Measurements from ENCODE around the gene DISP2.

DISP2 gene

DNA sequence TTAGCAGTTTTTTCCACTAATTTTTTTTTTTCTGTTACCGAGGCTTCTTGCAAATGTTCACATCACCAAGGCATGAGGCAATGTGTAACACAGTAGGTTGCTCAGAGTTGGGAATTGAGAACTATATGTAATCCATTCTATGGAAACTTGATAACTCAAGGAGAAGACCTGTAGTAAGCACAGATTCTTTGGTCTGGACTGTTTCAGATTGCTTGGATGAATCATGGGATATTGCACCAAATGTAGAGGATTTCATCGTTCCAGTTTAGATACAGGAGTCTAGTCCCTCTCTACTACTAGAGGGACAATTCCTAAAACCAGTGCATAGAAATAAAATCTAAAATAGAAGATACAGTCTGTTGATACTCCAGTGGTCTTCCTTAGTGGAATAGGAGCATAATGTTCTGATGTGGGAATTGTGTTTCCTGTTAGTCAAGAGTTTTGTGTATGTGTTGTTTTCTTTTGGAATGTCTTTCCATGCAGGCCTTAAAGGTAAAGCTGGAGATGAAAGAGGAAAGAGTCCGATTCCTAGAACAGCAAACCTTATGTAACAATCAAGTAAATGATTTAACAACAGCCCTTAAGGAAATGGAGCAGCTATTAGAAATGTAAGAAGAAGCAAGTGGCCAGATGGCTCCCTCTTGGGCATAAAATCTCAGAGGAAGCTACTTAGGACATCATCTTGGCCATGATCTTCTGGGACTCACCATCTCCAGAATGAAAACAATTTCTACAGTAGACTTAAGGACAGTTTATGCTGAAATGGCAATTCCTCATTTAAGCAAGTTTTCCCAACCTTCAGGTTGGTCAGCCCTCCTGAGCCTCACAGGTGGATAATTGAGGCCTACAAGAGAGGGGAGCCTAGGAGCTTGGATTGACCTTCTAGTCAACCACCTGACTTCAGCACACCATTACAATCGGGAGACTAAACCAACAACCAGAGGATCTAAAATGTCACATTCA lies 35.2 kb downstream of the DISP2 start:
- TF ChIP-seq ZNF384 (IDR thresholded peaks at IDR 0.05) = no peak
- no peak for TF ChIP-seq L3MBTL2 (conservative IDR thresholded peaks at IDR 0.05)
- no peak for TF ChIP-seq ELF4 (IDR thresholded peaks at IDR 0.05)
- TF ChIP-seq BHLHE40 (IDR thresholded peaks at IDR 0.05; ENCODE audit: borderline replicate concordance) = no peak
- no peak for TF ChIP-seq NFRKB (IDR thresholded peaks at IDR 0.05)
- no peak for TF ChIP-seq LEF1 (IDR thresholded peaks at IDR 0.05; ENCODE audit: borderline replicate concordance)
- no peak for TF ChIP-seq HDGF (IDR thresholded peaks at IDR 0.05; ENCODE audit: borderline replicate concordance)
- TF ChIP-seq, protein P1, sequence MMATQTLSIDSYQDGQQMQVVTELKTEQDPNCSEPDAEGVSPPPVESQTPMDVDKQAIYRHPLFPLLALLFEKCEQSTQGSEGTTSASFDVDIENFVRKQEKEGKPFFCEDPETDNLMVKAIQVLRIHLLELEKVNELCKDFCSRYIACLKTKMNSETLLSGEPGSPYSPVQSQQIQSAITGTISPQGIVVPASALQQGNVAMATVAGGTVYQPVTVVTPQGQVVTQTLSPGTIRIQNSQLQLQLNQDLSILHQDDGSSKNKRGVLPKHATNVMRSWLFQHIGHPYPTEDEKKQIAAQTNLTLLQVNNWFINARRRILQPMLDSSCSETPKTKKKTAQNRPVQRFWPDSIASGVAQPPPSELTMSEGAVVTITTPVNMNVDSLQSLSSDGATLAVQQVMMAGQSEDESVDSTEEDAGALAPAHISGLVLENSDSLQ (IDR thresholded peaks at IDR 0.05) = no peak
- no peak for TF ChIP-seq CTBP1 (IDR thresholded peaks at IDR 0.05; ENCODE audit: borderline replicate concordance)
- no peak for TF ChIP-seq FOXM1 (IDR thresholded peaks at IDR 0.05; ENCODE audit: borderline replicate concordance)
- no peak for TF ChIP-seq TARDBP (IDR thresholded peaks at IDR 0.05)
- no peak for TF ChIP-seq FOXA1 (IDR thresholded peaks at IDR 0.05)
- TF ChIP-seq FOXK2 (IDR thresholded peaks at IDR 0.05) = no peak
- TF ChIP-seq ARNT (IDR thresholded peaks at IDR 0.05) = no peak
- no peak for TF ChIP-seq SP1 (IDR thresholded peaks at IDR 0.05)
- TF ChIP-seq SUZ12 (IDR thresholded peaks at IDR 0.05) = no peak
- ChIA-PET CTCF (no interaction called here), POLR2A (no interaction called here)
- DNase-seq (ENCODE audit: extremely low spot score) = no peak

DNA sequence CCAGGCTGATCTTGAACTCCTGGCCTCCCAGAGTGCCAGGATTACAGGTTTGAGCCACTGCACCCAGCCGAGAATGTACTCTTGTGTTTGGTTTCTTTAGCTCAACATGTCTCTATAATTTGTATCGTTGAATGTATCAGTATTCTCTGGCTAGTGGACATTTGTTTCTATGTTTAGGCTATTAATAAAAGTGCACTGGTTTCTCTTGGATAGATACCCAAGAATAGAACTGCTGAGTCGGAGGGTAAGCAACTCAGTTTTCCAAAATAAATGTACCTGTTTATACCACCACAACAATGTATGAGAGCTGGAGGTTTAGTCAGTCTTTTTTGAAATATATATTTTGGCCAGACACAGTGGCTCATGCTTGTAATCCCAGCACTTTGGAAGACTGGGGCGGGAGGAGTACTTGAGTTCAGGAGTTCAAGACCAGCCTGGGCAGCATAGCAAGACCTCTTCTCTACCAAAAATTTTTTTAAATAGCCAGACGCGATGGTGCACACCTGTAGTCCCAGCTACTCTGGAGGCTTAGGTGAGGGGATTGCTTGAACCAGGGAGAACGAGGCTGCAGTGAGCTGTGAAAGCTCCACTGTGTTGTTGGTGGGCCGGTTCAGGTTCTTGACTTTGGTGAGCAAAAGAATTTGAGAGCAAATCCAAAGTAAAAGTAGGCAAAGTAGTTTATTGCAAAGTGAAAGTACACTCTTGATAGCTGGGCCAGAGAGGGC lies 39.8 kb downstream of the DISP2 start:
- no peak for TF ChIP-seq HDGF (IDR thresholded peaks at IDR 0.05; ENCODE audit: borderline replicate concordance)
- no peak for TF ChIP-seq FOXA1 (IDR thresholded peaks at IDR 0.05)
- TF ChIP-seq ELF4 (IDR thresholded peaks at IDR 0.05) = no peak
- TF ChIP-seq L3MBTL2 (conservative IDR thresholded peaks at IDR 0.05) = no peak
- TF ChIP-seq, protein P1 (IDR thresholded peaks at IDR 0.05) = no peak
- no peak for TF ChIP-seq NFRKB (IDR thresholded peaks at IDR 0.05)
- no peak for TF ChIP-seq TARDBP (IDR thresholded peaks at IDR 0.05)
- no peak for TF ChIP-seq CTBP1 (IDR thresholded peaks at IDR 0.05; ENCODE audit: borderline replicate concordance)
- TF ChIP-seq FOXM1 (IDR thresholded peaks at IDR 0.05; ENCODE audit: borderline replicate concordance) = no peak
- ChIA-PET POLR2A (interaction anchor here (1.0 to 1.5 kb wide), 4 partner anchors 8 to 171 kb away, joined by 3 to 6 read pairs (median 4); partner anchors contain the start of genes IVD and RPUSD2), CTCF (interaction anchor here (0.9 kb wide), 1 partner anchor 8 kb away, joined by 3 read pairs; no protein-coding TSS in a partner anchor)
- no peak for DNase-seq (ENCODE audit: extremely low spot score)

DNA sequence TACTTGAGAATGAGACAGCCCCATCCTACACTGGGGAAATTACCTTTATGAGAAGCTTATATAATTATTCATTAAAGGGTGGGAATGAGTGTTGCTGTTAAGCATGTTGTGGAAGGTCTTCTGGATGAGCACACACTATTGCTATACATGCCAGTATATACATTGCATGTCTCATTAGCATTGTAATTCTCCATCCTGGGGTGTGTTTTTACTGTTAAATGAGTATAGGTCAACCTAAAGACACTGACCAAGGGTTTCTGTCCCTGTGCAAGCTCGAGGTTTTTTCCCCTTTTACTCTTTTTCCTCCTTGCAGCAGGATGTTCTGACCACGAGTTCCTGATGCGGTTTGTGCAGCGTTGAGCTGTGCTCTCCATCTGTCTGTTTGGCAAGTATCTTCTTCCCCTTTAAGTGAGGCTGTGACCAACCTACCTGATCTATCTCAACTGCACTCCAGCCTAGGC lies 40.4 kb downstream of the DISP2 start:
- ChIA-PET POLR2A (interaction anchor here (1.1 to 1.5 kb wide), 2 partner anchors 19 to 171 kb away, joined by 4 to 6 read pairs; partner anchors contain the start of gene RPUSD2), CTCF (no interaction called here)
- DNase-seq (ENCODE audit: extremely low spot score) = no peak
- TF ChIP-seq CTBP1 (IDR thresholded peaks at IDR 0.05; ENCODE audit: borderline replicate concordance) (no peak), ZNF384 (IDR thresholded peaks at IDR 0.05) (no peak), SP1 (IDR thresholded peaks at IDR 0.05) (no peak), L3MBTL2 (conservative IDR thresholded peaks at IDR 0.05) (no peak), TARDBP (IDR thresholded peaks at IDR 0.05) (no peak), FOXM1 (IDR thresholded peaks at IDR 0.05; ENCODE audit: borderline replicate concordance) (no peak), ELF4 (IDR thresholded peaks at IDR 0.05) (no peak), FOXK2 (IDR thresholded peaks at IDR 0.05) (no peak), SUZ12 (IDR thresholded peaks at IDR 0.05) (no peak), ARNT (IDR thresholded peaks at IDR 0.05) (no peak), LEF1 (IDR thresholded peaks at IDR 0.05; ENCODE audit: borderline replicate concordance) (no peak), NFRKB (IDR thresholded peaks at IDR 0.05) (no peak), FOXA1 (IDR thresholded peaks at IDR 0.05) (no peak)
- TF ChIP-seq, protein P1 (IDR thresholded peaks at IDR 0.05) = no peak

DNA sequence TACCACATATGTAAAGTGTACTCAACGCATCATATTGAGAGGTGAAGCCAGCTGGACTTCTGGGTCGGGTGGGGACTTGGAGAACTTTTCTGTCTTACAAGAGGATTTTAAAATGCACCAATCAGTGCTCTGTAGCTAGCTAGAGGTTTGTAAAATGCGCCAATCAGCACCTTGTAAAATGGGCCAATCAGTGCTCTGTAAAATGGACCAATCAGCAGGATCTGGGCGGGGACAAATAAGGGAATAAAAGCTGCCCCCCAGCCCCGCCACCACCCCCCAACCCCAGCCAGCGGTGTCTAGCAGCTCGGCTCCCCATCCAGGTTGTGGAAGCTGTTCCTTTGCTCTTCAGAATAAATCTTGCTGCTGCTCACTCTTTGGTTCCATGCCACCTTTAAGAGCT lies 41.4 kb downstream of the DISP2 start:
- no peak for DNase-seq (ENCODE audit: extremely low spot score)
- ChIA-PET CTCF (no interaction called here), POLR2A (no interaction called here)
- TF ChIP-seq HDGF (IDR thresholded peaks at IDR 0.05; ENCODE audit: borderline replicate concordance) (no peak), SP1 (IDR thresholded peaks at IDR 0.05) (no peak), ARNT (IDR thresholded peaks at IDR 0.05) (no peak), SUZ12 (IDR thresholded peaks at IDR 0.05) (no peak), ELF4 (IDR thresholded peaks at IDR 0.05) (no peak), TARDBP (IDR thresholded peaks at IDR 0.05) (no peak), BHLHE40 (IDR thresholded peaks at IDR 0.05; ENCODE audit: borderline replicate concordance) (no peak), NFRKB (IDR thresholded peaks at IDR 0.05) (no peak), FOXA1 (IDR thresholded peaks at IDR 0.05) (no peak), LEF1 (IDR thresholded peaks at IDR 0.05; ENCODE audit: borderline replicate concordance) (no peak), ZNF384 (IDR thresholded peaks at IDR 0.05) (no peak), L3MBTL2 (conservative IDR thresholded peaks at IDR 0.05) (no peak), FOXK2 (IDR thresholded peaks at IDR 0.05) (no peak), FOXM1 (IDR thresholded peaks at IDR 0.05; ENCODE audit: borderline replicate concordance) (no peak), CTBP1 (IDR thresholded peaks at IDR 0.05; ENCODE audit: borderline replicate concordance) (no peak)
- TF ChIP-seq, protein P1 (IDR thresholded peaks at IDR 0.05) = no peak
